Lower lobe of right lung (tissue), 2 donors: Measurements from ENCODE around the gene GLYATL2. TPM values are rescaled to one million over a fixed set of nuclear protein-coding genes. Genes with fewer than 3 reads are reported as not detected.
A peak's percentile ranks its signal among the peaks of the same experiment; 100 is the strongest.

Experiments
- ATAC-seq, 2 donors: fragments of 200-7000 bp; cut with Tn5 transposase; one replicate each; pipeline ENCODE4 v1.9.1; 2020 to 2022; ENCODE audit warnings: mild to moderate bottlenecking in 2 of 2, moderate library complexity in 2 of 2
- DNase-seq: peaks from one replicate; pipeline ENCODE4 v3.0.0-alpha.2; 2020
- H3K27ac ChIP-seq: fragments of 200-600 bp; one replicate; pipeline ENCODE4 v1.8.0; 2022
- H3K27me3 ChIP-seq: fragments of 200-600 bp; one replicate; pipeline ENCODE4 v1.8.0; 2022; ENCODE audit warnings: low read depth
- H3K36me3 ChIP-seq: fragments of 200-600 bp; one replicate; pipeline ENCODE4 v1.8.0; 2022; ENCODE audit warnings: mild to moderate bottlenecking
- H3K4me1 ChIP-seq: fragments of 200-600 bp; one replicate; pipeline ENCODE4 v1.8.0; 2022
- H3K4me3 ChIP-seq: fragments of 200-600 bp; one replicate; pipeline ENCODE4 v1.8.0; 2022; ENCODE audit warnings: mild to moderate bottlenecking
- H3K9me3 ChIP-seq: fragments of 200-600 bp; one replicate; pipeline ENCODE4 v1.8.0; 2022
- CTCF ChIP-seq: fragments of 200-600 bp; IDR thresholded peaks from one replicate; pipeline ENCODE4 v1.8.0; 2022; ENCODE audit warnings: antibody characterized with exemption, mild to moderate bottlenecking
- intact Hi-C: fragments of 100-400 bp; cut with DNase I; formaldehyde crosslinking; loops from one replicate; pipeline ENCODE4 v1.11.0; 2022
- total RNA-seq: library from RNA; stranded (reverse); fragmentation: NEBNext Ultra II Directional; extraction: Animal tissue kit (Norgen Biotek cat#: 25700); gene quantifications from one replicate; pipeline ENCODE4 v1.2.1, GENCODE V29; 2021
- donor health status: DM: no; HTN: yes; CAD: no; lungs with severe emphysema.

The GLYATL2 gene
- total RNA-seq, 1 donor from 2014 or later: not detected

DNA sequence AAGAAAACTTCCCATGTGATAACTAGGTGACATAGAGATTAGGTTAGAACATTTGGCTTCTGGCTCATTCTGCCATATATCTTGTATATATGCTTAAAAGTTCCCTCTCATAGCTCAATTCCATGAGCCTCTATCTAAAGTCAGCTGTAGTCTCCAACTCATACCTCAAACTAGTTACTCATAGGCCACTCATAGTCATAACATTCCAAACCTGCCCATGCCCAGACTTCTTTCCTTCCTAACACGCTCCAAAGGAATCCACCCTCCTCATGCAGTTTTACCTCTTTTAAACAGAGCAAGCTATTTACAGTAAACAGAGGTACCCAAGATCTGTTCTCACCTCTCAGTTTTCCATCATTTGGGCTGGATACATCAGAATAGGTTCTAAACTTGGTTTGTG lies 39.4 kb downstream of the GLYATL2 start:
- TF ChIP-seq CTCF: no peak
- no peaks in the 10 kb centered on the region for H3K36me3 ChIP-seq
- no peak overlapping the region for H3K27ac ChIP-seq
- intact Hi-C loops: no loop called here
- DNase-seq (no peak), ATAC-seq (no peak)
- H3K4me3 ChIP-seq: no peak overlapping the region
- H3K27me3 ChIP-seq: no peaks in the 10 kb centered on the region
- H3K4me1 ChIP-seq: no peaks in the 10 kb centered on the region
- H3K9me3 ChIP-seq: no peaks in the 10 kb centered on the region

GRCh38 chr11:58801974-58802545 lies 42.4 kb downstream of the GLYATL2 start:
- no peaks in the 10 kb centered on the region for H3K9me3 ChIP-seq
- no peak overlapping the region for H3K27ac ChIP-seq
- H3K4me3 ChIP-seq: no peak overlapping the region
- no peaks in the 10 kb centered on the region for H3K4me1 ChIP-seq
- intact Hi-C loops: no loop called here
- ATAC-seq: no peak
- no peaks in the 10 kb centered on the region for H3K27me3 ChIP-seq
- no peak for TF ChIP-seq CTCF
- no peaks in the 10 kb centered on the region for H3K36me3 ChIP-seq
- no peak for DNase-seq

DNA sequence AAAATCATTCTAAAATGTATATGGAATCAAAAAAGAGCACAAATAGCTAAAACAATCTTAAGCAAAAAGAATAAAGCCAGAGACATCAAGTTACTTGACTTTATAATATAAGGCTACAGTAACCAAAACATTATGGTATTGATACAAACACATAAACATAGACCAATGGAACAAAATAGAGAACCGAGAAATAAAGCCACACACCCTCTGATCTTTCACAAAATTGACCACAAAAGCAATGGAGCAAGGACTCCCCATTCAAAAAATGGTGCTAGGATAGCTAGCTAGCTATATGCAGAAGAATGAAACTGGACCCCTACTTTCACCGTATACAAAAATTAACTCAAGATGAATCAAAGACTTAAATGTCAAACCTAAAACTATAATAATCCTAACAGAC lies 43.2 kb downstream of the GLYATL2 start:
- H3K9me3 ChIP-seq: no peaks in the 10 kb centered on the region
- H3K27me3 ChIP-seq: no peaks in the 10 kb centered on the region
- no peak for ATAC-seq
- H3K4me3 ChIP-seq: no peak overlapping the region
- H3K27ac ChIP-seq: no peak overlapping the region
- intact Hi-C loops: no loop called here
- no peak for TF ChIP-seq CTCF
- no peaks in the 10 kb centered on the region for H3K36me3 ChIP-seq
- no peaks in the 10 kb centered on the region for H3K4me1 ChIP-seq
- no peak for DNase-seq

GRCh38 chr11:58796333-58796732 lies 48.2 kb downstream of the GLYATL2 start:
- Histone ChIP-seq H3K4me3 (no peak overlapping the region), H3K4me1 (no peaks in the 10 kb centered on the region), H3K9me3 (no peaks in the 10 kb centered on the region), H3K36me3 (no peaks in the 10 kb centered on the region), H3K27me3 (no peaks in the 10 kb centered on the region), H3K27ac (no peak overlapping the region)
- no peak for DNase-seq
- no peak for TF ChIP-seq CTCF
- no peak for ATAC-seq
- intact Hi-C loops: no loop called here

GRCh38 chr11:58788355-58789023 lies 56.0 kb downstream of the GLYATL2 start:
- intact Hi-C loops: no loop called here
- peak; percentile 68 for TF ChIP-seq CTCF
- no peak for DNase-seq
- Histone ChIP-seq H3K27me3 (no peaks in the 10 kb centered on the region), H3K4me3 (no peak overlapping the region), H3K4me1 (no peaks in the 10 kb centered on the region), H3K9me3 (no peaks in the 10 kb centered on the region), H3K27ac (no peak overlapping the region), H3K36me3 (no peaks in the 10 kb centered on the region)
- peak; percentile 77 to 81 for ATAC-seq
